Stimulated activated CD4-positive, alpha-beta T cell treated with anti-CD3 and anti-CD28 coated beads, Interleukin-2, amount 100 ng/mL, for 48 hours (primary cell): ENCODE results near the gene GAB1.

ENCODE experiments used
- DNase-seq, 2 donors: peaks; one replicate each; pipeline ENCODE4 v3.0.0-alpha.2; 2020

Gene GAB1

GRCh38 chr4:143391261-143391660 is 54.6 kb downstream of the GAB1 start:
- DNase-seq: no peak

GRCh38 chr4:143391895-143392294 is 55.2 kb downstream of the GAB1 start:
- DNase-seq: no peak

- DNase-seq: no peak
Measured at GRCh38 chr4:143393195-143393594, 56.5 kb downstream of the GAB1 start.

GRCh38 chr4:143394739-143395453 is 58.2 kb downstream of the GAB1 start:
- no peak for DNase-seq

GRCh38 chr4:143396695-143397094 is 60.0 kb downstream of the GAB1 start:
- DNase-seq: no peak

GRCh38 chr4:143397335-143397734 is 60.7 kb downstream of the GAB1 start:
- no peak for DNase-seq

GRCh38 chr4:143397887-143398286 is 61.2 kb downstream of the GAB1 start:
- no peak for DNase-seq

- no peak for DNase-seq
Measured at GRCh38 chr4:143399113-143399949, 62.7 kb downstream of the GAB1 start.

GRCh38 chr4:143400082-143400481 is 63.4 kb downstream of the GAB1 start:
- DNase-seq: no peak

- DNase-seq: no peak
Measured at GRCh38 chr4:143402776-143403552, 66.3 kb downstream of the GAB1 start.

GRCh38 chr4:143403553-143403820 is 66.8 kb downstream of the GAB1 start:
- no peak for DNase-seq

GRCh38 chr4:143404555-143404954 is 67.9 kb downstream of the GAB1 start:
- DNase-seq: no peak

GRCh38 chr4:143405075-143405730 is 68.5 kb downstream of the GAB1 start:
- DNase-seq: no peak

GRCh38 chr4:143406523-143406922 is 69.8 kb downstream of the GAB1 start:
- DNase-seq: peak; percentile 5 to 15

- no peak for DNase-seq
Measured at GRCh38 chr4:143407474-143407873, 70.8 kb downstream of the GAB1 start.

GRCh38 chr4:143407888-143408287 is 71.2 kb downstream of the GAB1 start:
- DNase-seq: no peak

- no peak for DNase-seq
Measured at GRCh38 chr4:143410015-143410414, 73.3 kb downstream of the GAB1 start.

GRCh38 chr4:143411527-143412419 is 75.1 kb downstream of the GAB1 start:
- DNase-seq: no peak

GRCh38 chr4:143412420-143412758 is 75.7 kb downstream of the GAB1 start:
- DNase-seq: no peak

GRCh38 chr4:143417679-143418403 is 81.2 kb downstream of the GAB1 start:
- no peak for DNase-seq

- DNase-seq: no peak
Measured at GRCh38 chr4:143420227-143420626, 83.6 kb downstream of the GAB1 start.

- DNase-seq: no peak
Measured at GRCh38 chr4:143421609-143422008, 84.9 kb downstream of the GAB1 start.
